Body of pancreas (tissue), 4 donors: ENCODE measurements around the gene TTC1.

Experiments
- POLR2A ChIP-seq, 3 donors: fragments of 450-650 bp; IDR thresholded peaks; one replicate each; pipeline ENCODE4 v1.6.1; 2016; ENCODE audit warnings: antibody characterized with exemption in 3 of 3, mild to moderate bottlenecking in 2 of 3
- TF ChIP-seq, protein P1 (sequence below), 7 experiments: fragments of 450-650 bp in 4 of 7; fragments of 200-600 bp in 3 of 7; sonication (generic) in 3 of 7; IDR thresholded peaks; one replicate each; pipeline ENCODE4 v1.5.1; 2016 to 2019; ENCODE audit warnings: antibody characterized with exemption in 7 of 7

DNA sequence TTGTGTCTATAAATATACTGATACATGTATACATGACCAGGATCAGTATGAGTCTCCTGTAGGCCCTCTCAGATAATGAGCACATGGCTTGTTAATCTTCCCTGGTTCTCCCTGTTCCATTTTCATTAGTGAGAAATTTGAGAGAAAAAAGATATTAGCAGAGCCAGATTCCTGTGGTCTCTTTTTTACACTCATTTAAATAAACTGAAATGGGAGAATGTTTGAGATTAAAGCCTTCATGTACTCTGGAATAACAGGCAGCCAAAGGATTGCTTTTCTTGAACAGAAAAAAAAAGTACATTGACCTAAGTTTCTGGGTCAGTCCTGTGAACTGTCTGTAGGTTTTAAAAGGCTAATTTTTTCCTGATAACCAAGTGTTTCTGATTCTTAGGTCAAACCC, 66.1 kb downstream of the TTC1 start:
- TF ChIP-seq, protein P1, sequence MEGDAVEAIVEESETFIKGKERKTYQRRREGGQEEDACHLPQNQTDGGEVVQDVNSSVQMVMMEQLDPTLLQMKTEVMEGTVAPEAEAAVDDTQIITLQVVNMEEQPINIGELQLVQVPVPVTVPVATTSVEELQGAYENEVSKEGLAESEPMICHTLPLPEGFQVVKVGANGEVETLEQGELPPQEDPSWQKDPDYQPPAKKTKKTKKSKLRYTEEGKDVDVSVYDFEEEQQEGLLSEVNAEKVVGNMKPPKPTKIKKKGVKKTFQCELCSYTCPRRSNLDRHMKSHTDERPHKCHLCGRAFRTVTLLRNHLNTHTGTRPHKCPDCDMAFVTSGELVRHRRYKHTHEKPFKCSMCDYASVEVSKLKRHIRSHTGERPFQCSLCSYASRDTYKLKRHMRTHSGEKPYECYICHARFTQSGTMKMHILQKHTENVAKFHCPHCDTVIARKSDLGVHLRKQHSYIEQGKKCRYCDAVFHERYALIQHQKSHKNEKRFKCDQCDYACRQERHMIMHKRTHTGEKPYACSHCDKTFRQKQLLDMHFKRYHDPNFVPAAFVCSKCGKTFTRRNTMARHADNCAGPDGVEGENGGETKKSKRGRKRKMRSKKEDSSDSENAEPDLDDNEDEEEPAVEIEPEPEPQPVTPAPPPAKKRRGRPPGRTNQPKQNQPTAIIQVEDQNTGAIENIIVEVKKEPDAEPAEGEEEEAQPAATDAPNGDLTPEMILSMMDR (IDR thresholded peaks at IDR 0.05) = no peak
- TF ChIP-seq POLR2A (IDR thresholded peaks at IDR 0.05) = no peak
